ENCODE data around the gene FOXP1. TPM values are rescaled to one million over a fixed set of nuclear protein-coding genes. Genes with fewer than 3 reads are reported as not detected.

FOXP1 gene
- total and polyA plus RNA-seq, 2 donors (not counting 1 experiment from before 2014, with no cell fraction given) = 91.1 to 508 TPM

DNA sequence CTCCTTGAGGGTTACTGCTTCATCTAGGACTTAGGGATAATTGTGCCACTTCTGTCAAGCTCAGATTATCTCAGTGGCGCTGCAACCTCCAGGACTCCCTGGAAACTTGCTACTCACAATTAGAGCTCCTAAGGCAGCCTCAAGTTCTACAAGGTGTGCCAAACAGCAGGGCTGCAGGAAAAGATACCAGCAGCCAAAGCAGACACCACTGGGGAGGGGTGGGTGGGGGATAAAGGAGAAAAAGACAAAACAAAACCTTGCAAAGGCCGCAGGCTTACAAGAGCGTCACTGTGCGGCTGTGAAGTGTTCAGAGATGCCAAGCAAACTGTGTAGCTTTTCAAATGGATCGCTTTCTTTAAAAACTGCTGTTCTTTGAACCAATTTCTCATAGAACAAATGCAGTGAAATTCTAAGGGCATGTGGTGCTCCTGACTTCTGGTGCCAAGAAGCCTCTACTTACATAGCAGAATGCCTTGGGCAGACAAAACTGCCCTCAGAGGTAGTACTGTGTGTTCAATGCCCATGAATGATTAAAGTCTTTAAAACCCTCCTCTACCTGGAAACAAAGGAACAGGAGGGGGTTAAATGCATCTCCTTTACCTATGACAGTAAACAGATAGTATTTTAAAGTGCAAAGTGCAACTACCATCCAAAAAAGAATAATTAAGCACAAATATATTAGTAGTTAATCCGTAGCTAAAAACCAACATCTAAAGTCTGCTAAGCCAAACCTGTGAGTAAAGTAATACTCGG lies 353.4 kb downstream of the FOXP1 start:
- peak overlapping the region in 1 of 2 donors; percentile 23 for H3K27ac ChIP-seq (ENCODE audit: low read length in 2 of 2)
- intact Hi-C loops (cut with micrococcal nuclease) = loop anchor here (5.0 to 10.0 kb wide), 2 partner anchors 138 to 355 kb away; partner anchors contain the start of gene FOXP1
- H3K4me2 ChIP-seq (replicated peaks; ENCODE audit: low read depth, low read length, poor library complexity, severe bottlenecking) = no peak overlapping the region
- H3K27ac Mint-ChIP-seq = no peak overlapping the region
- peaks cover 61% of the 10 kb centered on the region for H3K4me1 Mint-ChIP-seq
- ChIA-PET CTCF (interaction anchor here (1.4 to 1.5 kb wide), 2 partner anchors 9 to 10 kb away, joined by 4 to 5 read pairs; no protein-coding TSS in a partner anchor), POLR2A (interaction anchor here (0.6 kb wide), 1 partner anchor 47 kb away, joined by 6 read pairs; no protein-coding TSS in a partner anchor)
- WGBS (ENCODE audit: insufficient coverage) = 90% methylated on average over 3 of the region's 7 CpGs
- no peaks in the 10 kb centered on the region for H3K9me3 Mint-ChIP-seq (ENCODE audit: insufficient read depth)
- H4K20me1 ChIP-seq (ENCODE audit: control insufficient read depth, insufficient read depth, low read length, poor library complexity, severe bottlenecking) = peaks cover 39% of the 10 kb centered on the region
- no peak overlapping the region for H3K4me3 ChIP-seq (ENCODE audit: control extremely low read depth in 1 of 5, extremely low read depth in 1 of 5, insufficient read depth in 1 of 5, low read depth in 2 of 5, low read length in 4 of 5)
- H3K9ac ChIP-seq (ENCODE audit: low read length) = no peak overlapping the region
- peaks cover 3 to 4% of the 10 kb centered on the region in 2 experiments for H3K36me3 ChIP-seq (replicated peaks in 1 of 2; ENCODE audit: control extremely low read depth in 1 of 2, control insufficient read depth in 1 of 2, extremely low read depth in 1 of 2, insufficient read depth in 2 of 2, low read length in 1 of 2)
- peaks cover 99% of the 10 kb centered on the region for H3K79me2 ChIP-seq (ENCODE audit: control insufficient read depth, insufficient read depth, low read length)
- no peaks in the 10 kb centered on the region for H3K9me3 ChIP-seq (ENCODE audit: control extremely low read depth in 1 of 3, control insufficient read depth in 2 of 3, insufficient read depth in 1 of 3, low read length in 2 of 3)
- H3K4me3 Mint-ChIP-seq = no peak overlapping the region
- ATAC-seq (ENCODE audit: low read depth) = no peak
- no peaks in the 10 kb centered on the region for H3K27me3 ChIP-seq (replicated peaks in 1 of 4; ENCODE audit: control extremely low read depth in 1 of 4, control insufficient read depth in 3 of 4, insufficient read depth in 4 of 4, low read length in 3 of 4)
- H3K27me3 Mint-ChIP-seq = no peaks in the 10 kb centered on the region
- no peak for DNase-seq
- H3K4me1 ChIP-seq (ENCODE audit: control insufficient read depth in 2 of 2, insufficient read depth in 2 of 2, low read length in 2 of 2) = peaks cover 34 to 41% of the 10 kb centered on the region in 2 donors
- no peak overlapping the region for H2AFZ ChIP-seq (ENCODE audit: insufficient read depth, low read depth, low read length, poor library complexity, severe bottlenecking)
- no peak for TF ChIP-seq EZH2 (IDR thresholded peaks at IDR 0.05; ENCODE audit: borderline replicate concordance, insufficient read depth, low read depth, low read length, poor library complexity, severe bottlenecking)

DNA sequence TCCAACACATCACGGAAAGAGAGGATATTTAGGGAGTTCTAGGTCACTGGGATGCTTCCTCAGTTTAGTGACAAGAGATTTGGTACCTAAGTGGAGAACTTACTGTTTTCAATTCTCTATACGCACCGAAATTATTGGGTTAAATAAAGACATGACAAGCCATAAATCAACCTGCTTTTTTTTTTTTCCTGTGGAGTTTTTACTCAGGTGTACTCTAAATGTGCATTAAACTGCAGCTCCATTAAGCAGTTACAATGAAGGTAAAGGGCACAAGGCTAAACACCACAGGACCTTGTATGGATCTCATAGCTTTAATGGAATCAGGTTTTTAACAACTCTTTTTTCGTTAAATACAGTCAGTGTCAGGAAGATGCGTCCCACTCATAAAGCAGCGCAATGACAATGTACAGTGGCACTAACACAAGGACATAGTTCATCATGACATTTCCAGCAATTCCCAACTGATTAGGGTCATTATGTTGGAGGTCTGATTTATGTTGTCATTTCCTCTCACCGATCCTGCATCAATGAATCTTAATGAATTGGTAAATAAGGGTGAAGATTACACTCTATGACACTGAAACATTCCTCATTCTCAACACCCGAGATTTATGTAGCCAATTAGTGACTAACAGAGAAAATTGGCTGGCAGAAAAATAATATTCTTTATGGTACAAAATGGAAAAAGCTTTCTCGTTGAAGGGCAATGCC lies 355.2 kb downstream of the FOXP1 start:
- no peaks in the 10 kb centered on the region for H3K9me3 ChIP-seq (ENCODE audit: control extremely low read depth in 1 of 3, control insufficient read depth in 2 of 3, insufficient read depth in 1 of 3, low read length in 2 of 3)
- no peak overlapping the region for H3K9ac ChIP-seq (ENCODE audit: low read length)
- Mint-ChIP-seq H3K9me3 (ENCODE audit: insufficient read depth) (no peaks in the 10 kb centered on the region), H3K4me3 (peak overlapping the region; percentile 3), H3K27me3 (no peaks in the 10 kb centered on the region), H3K27ac (peak overlapping the region; percentile 10), H3K4me1 (peaks cover 67% of the 10 kb centered on the region)
- intact Hi-C loops (cut with micrococcal nuclease) = loop anchor here (5.0 to 10.0 kb wide), 2 partner anchors 136 to 356 kb away; partner anchors contain the start of gene FOXP1
- no peak overlapping the region for H3K4me3 ChIP-seq (ENCODE audit: control extremely low read depth in 1 of 5, extremely low read depth in 1 of 5, insufficient read depth in 1 of 5, low read depth in 2 of 5, low read length in 4 of 5)
- H3K36me3 ChIP-seq (replicated peaks in 1 of 2; ENCODE audit: control extremely low read depth in 1 of 2, control insufficient read depth in 1 of 2, extremely low read depth in 1 of 2, insufficient read depth in 2 of 2, low read length in 1 of 2) = no peaks in the 10 kb centered on the region
- 100% methylated on average over 1 of the region's 9 CpGs for WGBS (ENCODE audit: insufficient coverage)
- no peak for TF ChIP-seq EZH2 (IDR thresholded peaks at IDR 0.05; ENCODE audit: borderline replicate concordance, insufficient read depth, low read depth, low read length, poor library complexity, severe bottlenecking)
- TF ChIP-seq, protein P1, sequence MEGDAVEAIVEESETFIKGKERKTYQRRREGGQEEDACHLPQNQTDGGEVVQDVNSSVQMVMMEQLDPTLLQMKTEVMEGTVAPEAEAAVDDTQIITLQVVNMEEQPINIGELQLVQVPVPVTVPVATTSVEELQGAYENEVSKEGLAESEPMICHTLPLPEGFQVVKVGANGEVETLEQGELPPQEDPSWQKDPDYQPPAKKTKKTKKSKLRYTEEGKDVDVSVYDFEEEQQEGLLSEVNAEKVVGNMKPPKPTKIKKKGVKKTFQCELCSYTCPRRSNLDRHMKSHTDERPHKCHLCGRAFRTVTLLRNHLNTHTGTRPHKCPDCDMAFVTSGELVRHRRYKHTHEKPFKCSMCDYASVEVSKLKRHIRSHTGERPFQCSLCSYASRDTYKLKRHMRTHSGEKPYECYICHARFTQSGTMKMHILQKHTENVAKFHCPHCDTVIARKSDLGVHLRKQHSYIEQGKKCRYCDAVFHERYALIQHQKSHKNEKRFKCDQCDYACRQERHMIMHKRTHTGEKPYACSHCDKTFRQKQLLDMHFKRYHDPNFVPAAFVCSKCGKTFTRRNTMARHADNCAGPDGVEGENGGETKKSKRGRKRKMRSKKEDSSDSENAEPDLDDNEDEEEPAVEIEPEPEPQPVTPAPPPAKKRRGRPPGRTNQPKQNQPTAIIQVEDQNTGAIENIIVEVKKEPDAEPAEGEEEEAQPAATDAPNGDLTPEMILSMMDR (IDR thresholded peaks at IDR 0.05) = no peak
- no peak overlapping the region for H2AFZ ChIP-seq (ENCODE audit: insufficient read depth, low read depth, low read length, poor library complexity, severe bottlenecking)
- H3K27ac ChIP-seq (ENCODE audit: low read length in 2 of 2) = peak overlapping the region in 1 of 2 donors; percentile 93
- H3K4me2 ChIP-seq (replicated peaks; ENCODE audit: low read depth, low read length, poor library complexity, severe bottlenecking) = peak overlapping the region; percentile 68
- peaks cover 34 to 41% of the 10 kb centered on the region in 2 donors for H3K4me1 ChIP-seq (ENCODE audit: control insufficient read depth in 2 of 2, insufficient read depth in 2 of 2, low read length in 2 of 2)
- ChIA-PET CTCF (interaction anchor here (0.8 to 1.4 kb wide), 2 partner anchors 8 to 14 kb away, joined by 3 to 4 read pairs; no protein-coding TSS in a partner anchor), POLR2A (interaction anchor here (0.7 kb wide), 1 partner anchor 11 kb away, joined by 3 read pairs; no protein-coding TSS in a partner anchor)
- no peak for ATAC-seq (ENCODE audit: low read depth)
- H4K20me1 ChIP-seq (ENCODE audit: control insufficient read depth, insufficient read depth, low read length, poor library complexity, severe bottlenecking) = peaks cover 39% of the 10 kb centered on the region
- H3K79me2 ChIP-seq (ENCODE audit: control insufficient read depth, insufficient read depth, low read length) = peaks cover 100% of the 10 kb centered on the region
- DNase-seq = no peak
- H3K27me3 ChIP-seq (replicated peaks in 1 of 4; ENCODE audit: control extremely low read depth in 1 of 4, control insufficient read depth in 3 of 4, insufficient read depth in 4 of 4, low read length in 3 of 4) = no peaks in the 10 kb centered on the region

Measured in B cell (primary cell).